ENCODE results near the gene GSDME. TPM values are rescaled to one million over a fixed set of nuclear protein-coding genes. Genes with fewer than 3 reads are reported as not detected.

The GSDME gene
- polyA plus RNA-seq, 1 donor, result 8.1 TPM

- DNase-seq (ENCODE audit: low read depth), result no peak
Observed at GRCh38 chr7:24723178-24723530, 34.1 kb downstream of the GSDME start.

- no peak for DNase-seq (ENCODE audit: low read depth)
Observed at GRCh38 chr7:24722386-24723177, 34.7 kb downstream of the GSDME start.

GRCh38 chr7:24721481-24722001, 35.7 kb downstream of the GSDME start:
- no peak for DNase-seq (ENCODE audit: low read depth)

GRCh38 chr7:24720283-24720682, 37.0 kb downstream of the GSDME start:
- DNase-seq (ENCODE audit: low read depth), result no peak

- DNase-seq (ENCODE audit: low read depth), result no peak
Observed at GRCh38 chr7:24718977-24719491, 38.2 kb downstream of the GSDME start.

- no peak for DNase-seq (ENCODE audit: low read depth)
Observed at GRCh38 chr7:24718431-24718831, 38.8 kb downstream of the GSDME start.

- no peak for DNase-seq (ENCODE audit: low read depth)
Observed at GRCh38 chr7:24717694-24718320, 39.5 kb downstream of the GSDME start.

- no peak for DNase-seq (ENCODE audit: low read depth)
Observed at GRCh38 chr7:24717247-24717622, 40.0 kb downstream of the GSDME start.

GRCh38 chr7:24716480-24717246, 40.6 kb downstream of the GSDME start:
- no peak for DNase-seq (ENCODE audit: low read depth)

- DNase-seq (ENCODE audit: low read depth), result no peak
Observed at GRCh38 chr7:24715661-24716479, 41.4 kb downstream of the GSDME start.

- no peak for DNase-seq (ENCODE audit: low read depth)
Observed at GRCh38 chr7:24715171-24715570, 42.1 kb downstream of the GSDME start.

- DNase-seq (ENCODE audit: low read depth), result no peak
Observed at GRCh38 chr7:24714676-24715010, 42.6 kb downstream of the GSDME start.

GRCh38 chr7:24713850-24714675, 43.2 kb downstream of the GSDME start:
- DNase-seq (ENCODE audit: low read depth), result no peak

GRCh38 chr7:24713039-24713793, 44.0 kb downstream of the GSDME start:
- DNase-seq (ENCODE audit: low read depth), result no peak

- DNase-seq (ENCODE audit: low read depth), result no peak
Observed at GRCh38 chr7:24709585-24710360, 47.5 kb downstream of the GSDME start.

- DNase-seq (ENCODE audit: low read depth), result no peak
Observed at GRCh38 chr7:24709051-24709450, 48.2 kb downstream of the GSDME start.

GRCh38 chr7:24707988-24708615, 49.2 kb downstream of the GSDME start:
- DNase-seq (ENCODE audit: low read depth), result no peak
